A673 (cell line): ENCODE results near the gene ZMYND8. TPM values are rescaled to one million over a fixed set of nuclear protein-coding genes. Genes with fewer than 3 reads are reported as not detected.
"Not testable (repeated sequence)": the region's sequence is repeated elsewhere in the genome, so short reads cannot be mapped to it uniquely, and the experiment has no call there.

Experiments used
- BruUV-seq: library from RNA; stranded (reverse); fragments of 400-500 nt; replicated peaks from 2 replicates; lab custom pipeline; 2021; lab: Mats Ljungman, UMichigan
- CTCF ChIA-PET: fragments of 300-600 bp; sonication (Branson Sonifier 250); formaldehyde crosslinking; loops from one replicate; lab custom pipeline; 2022; ENCODE audit warnings: antibody characterized with exemption; lab: Charles Lee
- POLR2A ChIA-PET: fragments of 300-600 bp; sonication (Branson Sonifier 250); formaldehyde crosslinking; loops from one replicate; lab custom pipeline; 2022; ENCODE audit warnings: antibody characterized with exemption; ENCODE audit not compliant: low non-redundant PET; lab: Charles Lee
- DNase-seq: peaks from one replicate; pipeline ENCODE4 v3.0.0-alpha.2; 2015; ENCODE audit warnings: low spot score
- H3K27ac ChIP-seq: fragments of 200-600 bp; sonication (generic); 2 replicates; pipeline ENCODE4 v1.5.1; 2016; ENCODE audit warnings: mixed run types, low read depth, mild to moderate bottlenecking, mixed read lengths, antibody characterized with exemption, low read length; ENCODE audit not compliant: poor library complexity, severe bottlenecking
- H3K27me3 ChIP-seq: fragments of 200-600 bp; sonication (generic); replicated peaks from 2 replicates; pipeline ENCODE4 v1.6.1; 2017; ENCODE audit warnings: mixed run types, low read depth, mild to moderate bottlenecking, mixed read lengths, antibody characterized with exemption, low read length; ENCODE audit not compliant: insufficient read depth, poor library complexity
- H3K36me3 ChIP-seq: fragments of 200-600 bp; sonication (generic); 2 replicates; pipeline ENCODE4 v1.6.1; 2016; ENCODE audit warnings: mixed run types, mild to moderate bottlenecking, mixed read lengths, antibody characterized with exemption, low read length; ENCODE audit not compliant: insufficient read depth, poor library complexity, severe bottlenecking
- H3K4me1 ChIP-seq: fragments of 200-600 bp; sonication (generic); 2 replicates; pipeline ENCODE4 v1.6.1; 2017; ENCODE audit warnings: mixed run types, mild to moderate bottlenecking, mixed read lengths, antibody characterized with exemption, low read length; ENCODE audit not compliant: insufficient read depth, poor library complexity, severe bottlenecking
- H3K4me3 ChIP-seq: fragments of 200-600 bp; sonication (generic); 2 replicates; pipeline ENCODE4 v1.5.1; 2016; ENCODE audit warnings: low read depth, mixed run types, mild to moderate bottlenecking, mixed read lengths, low read length; ENCODE audit not compliant: poor library complexity, severe bottlenecking
- H3K9me3 ChIP-seq: fragments of 200-600 bp; sonication (generic); 2 replicates; pipeline ENCODE4 v1.6.1; 2016; ENCODE audit warnings: mixed run types, low read depth, mild to moderate bottlenecking, mixed read lengths, antibody characterized with exemption, low read length; ENCODE audit not compliant: poor library complexity, severe bottlenecking
- EZH2 ChIP-seq: fragments of 200-600 bp; sonication (generic); IDR thresholded peaks from 2 replicates; pipeline ENCODE4 v1.6.1; 2017; ENCODE audit warnings: borderline replicate concordance, low read depth, mild to moderate bottlenecking, mixed read lengths, antibody characterized with exemption, low read length; ENCODE audit not compliant: poor library complexity, severe bottlenecking
- intact Hi-C: fragments of 100-400 bp; cut with micrococcal nuclease; formaldehyde crosslinking; loops from one replicate; pipeline ENCODE4 v1.10.0; 2022; ENCODE audit not compliant: unreplicated experiment
- total RNA-seq: library from RNA; stranded (reverse); gene quantifications from 2 replicates; pipeline ENCODE4 v1.2.3, GENCODE V29; 2021
- TF ChIP-seq, protein P1 (sequence below): fragments of 300-800, 200-600 bp; sonication (generic); conservative IDR thresholded peaks from 2 replicates; pipeline ENCODE4 v1.5.1; 2017; ENCODE audit warnings: low read depth, mild to moderate bottlenecking, antibody characterized with exemption, low read length, moderate library complexity, mixed read lengths

The ZMYND8 gene
- total RNA-seq, 1 experiment from 2014 or later, result 31.3 TPM

DNA sequence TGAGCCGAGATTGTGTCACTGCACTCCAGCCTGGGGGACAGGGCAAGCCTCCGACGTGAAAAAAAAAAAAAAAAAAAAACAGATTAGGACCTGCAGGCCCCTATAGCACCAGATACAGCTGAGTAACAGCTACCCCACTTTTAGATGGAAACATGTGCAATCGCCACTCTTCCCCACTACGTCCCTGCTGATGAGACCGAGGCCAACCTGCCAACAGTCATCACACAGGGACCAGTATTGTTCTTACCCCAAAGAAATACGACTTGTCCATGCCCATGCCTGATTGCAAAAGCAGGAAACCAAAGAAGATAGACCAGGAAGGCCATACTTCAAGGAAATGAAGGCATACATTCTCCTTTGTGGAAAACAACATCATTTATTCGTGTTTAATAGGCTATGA is 45.8 kb downstream of the ZMYND8 start:
- DNase-seq, result no peak
- ChIA-PET CTCF (interaction anchor here (0.7 kb wide), 1 partner anchor 218 kb away, joined by 9 read pairs; no protein-coding TSS in a partner anchor), POLR2A (no interaction called here)
- peaks cover 10% of the 10 kb centered on the region for H3K4me1 ChIP-seq
- H3K4me3 ChIP-seq, result no peak overlapping the region
- BruUV-seq, result no TSS peak
- H3K27me3 ChIP-seq, result no peaks in the 10 kb centered on the region
- intact Hi-C loops, result no loop called here
- H3K27ac ChIP-seq, result no peak overlapping the region
- no peak for TF ChIP-seq EZH2
- TF ChIP-seq, protein P1, sequence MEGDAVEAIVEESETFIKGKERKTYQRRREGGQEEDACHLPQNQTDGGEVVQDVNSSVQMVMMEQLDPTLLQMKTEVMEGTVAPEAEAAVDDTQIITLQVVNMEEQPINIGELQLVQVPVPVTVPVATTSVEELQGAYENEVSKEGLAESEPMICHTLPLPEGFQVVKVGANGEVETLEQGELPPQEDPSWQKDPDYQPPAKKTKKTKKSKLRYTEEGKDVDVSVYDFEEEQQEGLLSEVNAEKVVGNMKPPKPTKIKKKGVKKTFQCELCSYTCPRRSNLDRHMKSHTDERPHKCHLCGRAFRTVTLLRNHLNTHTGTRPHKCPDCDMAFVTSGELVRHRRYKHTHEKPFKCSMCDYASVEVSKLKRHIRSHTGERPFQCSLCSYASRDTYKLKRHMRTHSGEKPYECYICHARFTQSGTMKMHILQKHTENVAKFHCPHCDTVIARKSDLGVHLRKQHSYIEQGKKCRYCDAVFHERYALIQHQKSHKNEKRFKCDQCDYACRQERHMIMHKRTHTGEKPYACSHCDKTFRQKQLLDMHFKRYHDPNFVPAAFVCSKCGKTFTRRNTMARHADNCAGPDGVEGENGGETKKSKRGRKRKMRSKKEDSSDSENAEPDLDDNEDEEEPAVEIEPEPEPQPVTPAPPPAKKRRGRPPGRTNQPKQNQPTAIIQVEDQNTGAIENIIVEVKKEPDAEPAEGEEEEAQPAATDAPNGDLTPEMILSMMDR, result no peak
- H3K9me3 ChIP-seq, result no peaks in the 10 kb centered on the region
- peaks cover 8% of the 10 kb centered on the region for H3K36me3 ChIP-seq

DNA sequence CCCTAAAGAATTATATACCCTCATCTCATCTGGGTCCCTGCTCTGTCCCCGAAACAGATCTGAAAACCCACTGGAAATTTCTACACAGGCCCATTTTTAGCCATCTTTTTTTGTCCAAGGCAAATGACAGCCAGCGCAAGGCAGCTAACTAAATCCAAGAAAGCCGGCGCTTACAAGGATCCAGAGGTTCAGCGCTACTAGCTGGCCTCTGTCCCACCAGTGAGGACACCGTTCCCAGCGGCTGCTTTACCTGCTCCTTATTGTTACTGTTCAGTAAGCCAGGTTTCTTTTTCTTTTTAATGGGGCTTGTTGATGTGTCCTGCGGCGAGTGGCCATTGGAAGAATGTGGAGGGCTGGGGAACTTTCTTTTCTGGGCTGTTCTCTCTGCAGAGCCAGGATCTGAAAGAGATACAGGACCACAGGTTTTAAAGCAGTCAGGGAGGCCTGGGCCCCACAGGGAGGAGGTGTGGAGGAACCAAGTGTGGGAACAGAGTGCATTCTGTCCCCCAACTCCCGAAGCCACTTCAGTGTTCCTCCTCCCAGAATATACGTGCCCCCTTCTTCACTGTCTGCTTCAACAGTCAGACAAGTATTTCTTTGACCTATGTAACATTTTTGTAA is 46.6 kb downstream of the ZMYND8 start:
- no peak for TF ChIP-seq EZH2
- TF ChIP-seq, protein P1, result no peak
- peaks cover 8% of the 10 kb centered on the region for H3K36me3 ChIP-seq
- H3K4me1 ChIP-seq, result peaks cover 2% of the 10 kb centered on the region
- no peak overlapping the region for H3K27ac ChIP-seq
- no peaks in the 10 kb centered on the region for H3K27me3 ChIP-seq
- CTCF ChIA-PET, result interaction anchor here (0.7 kb wide), 1 partner anchor 218 kb away, joined by 9 read pairs; no protein-coding TSS in a partner anchor
- intact Hi-C loops, result no loop called here
- no peaks in the 10 kb centered on the region for H3K9me3 ChIP-seq
- BruUV-seq, result no TSS peak
- DNase-seq, result no peak
- POLR2A ChIA-PET, result no interaction called here
- no peak overlapping the region for H3K4me3 ChIP-seq

DNA sequence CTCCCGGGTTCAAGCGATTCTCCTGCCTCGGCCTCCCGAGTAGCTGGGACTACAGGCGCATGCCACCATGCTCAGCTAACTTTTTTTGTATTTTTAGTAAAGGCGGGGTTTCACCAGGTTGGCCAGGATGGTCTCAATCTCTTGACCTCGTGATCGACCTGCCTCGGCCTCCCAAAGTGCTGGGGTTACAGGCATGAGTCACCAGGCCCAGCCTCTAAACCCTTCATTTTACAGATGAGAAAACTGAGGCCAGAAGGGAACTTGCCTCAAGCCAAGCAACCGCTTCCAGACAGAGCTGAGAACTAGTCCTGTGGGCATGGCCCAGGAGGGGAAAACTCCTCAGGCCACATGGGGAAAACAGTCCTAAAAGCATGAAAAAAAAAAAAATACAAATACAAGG is 47.1 kb downstream of the ZMYND8 start:
- intact Hi-C loops, result no loop called here
- BruUV-seq, result no TSS peak
- H3K36me3 ChIP-seq, result peaks cover 8% of the 10 kb centered on the region
- no peaks in the 10 kb centered on the region for H3K9me3 ChIP-seq
- CTCF ChIA-PET, result no interaction called here
- TF ChIP-seq, protein P1, result no peak
- TF ChIP-seq EZH2, result no peak
- no peaks in the 10 kb centered on the region for H3K27me3 ChIP-seq
- no peak overlapping the region for H3K27ac ChIP-seq
- H3K4me1 ChIP-seq, result no peaks in the 10 kb centered on the region
- H3K4me3 ChIP-seq, result no peak overlapping the region
- DNase-seq, result no peak
- POLR2A ChIA-PET, result no interaction called here

DNA sequence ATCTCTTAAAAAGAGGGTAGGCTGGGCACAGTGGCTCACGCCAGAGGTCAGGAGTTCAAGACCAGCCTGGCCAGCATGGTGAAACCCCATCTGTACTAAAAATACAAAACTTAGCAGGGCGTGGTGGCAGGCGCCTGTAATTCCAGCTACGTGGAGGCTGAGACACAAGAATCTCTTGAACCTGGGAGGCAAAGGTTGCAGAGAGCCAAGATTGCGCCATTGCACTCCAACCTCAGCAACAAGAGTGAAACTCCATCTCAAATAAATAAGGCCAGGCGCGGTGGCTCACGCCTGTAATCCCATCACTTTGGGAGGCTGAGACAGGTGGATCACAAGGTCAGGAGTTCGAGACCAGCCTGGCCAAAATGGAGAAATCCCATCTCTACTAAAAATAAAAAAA is 48.9 kb downstream of the ZMYND8 start:
- BruUV-seq, POLR2A ChIA-PET, CTCF ChIA-PET, DNase-seq, H3K27ac ChIP-seq, intact Hi-C loops, H3K9me3 ChIP-seq, H3K27me3 ChIP-seq, H3K4me1 ChIP-seq, H3K4me3 ChIP-seq: not testable (repeated sequence)
- peaks cover 13% of the 10 kb centered on the region for H3K36me3 ChIP-seq
